Fibroblast of lung (primary cell): Measurements from ENCODE around the gene TOM1.

Source experiments
- CTCF ChIP-seq, 2 donors: IDR thresholded peaks in 1 of 2; conservative IDR thresholded peaks in 1 of 2; 1 replicate in 1 of 2; 2 replicates in 1 of 2; pipeline ENCODE4 v1.5.1; 2011 to 2012; ENCODE audit warnings: low read length in 2 of 2, control low read depth in 1 of 2, inconsistent platforms in 1 of 2, low read depth in 1 of 2, mild to moderate bottlenecking in 1 of 2
- EZH2 ChIP-seq: IDR thresholded peaks from 2 replicates; pipeline ENCODE4 v1.5.1; 2012; ENCODE audit warnings: low read length, control low read depth, mild to moderate bottlenecking; ENCODE audit errors: missing control alignments

GRCh38 chr22:35363566-35364086, 63.9 kb downstream of the TOM1 start:
- no peak for TF ChIP-seq CTCF (conservative IDR thresholded peaks at IDR 0.05 in 1 of 2, IDR thresholded peaks at IDR 0.05 in 1 of 2; ENCODE audit: low read depth in 1 of 2, low read length in 2 of 2)
- TF ChIP-seq EZH2: no peak
